Trophoblast cell (in vitro differentiated cells and primary cell): ENCODE measurements around the gene SCEL.

ENCODE experiments used
- DNase-seq, 2 donors: peaks; one replicate each; pipeline ENCODE4 v3.0.0-alpha.2; 2016
- H2AFZ ChIP-seq: 2 replicates; pipeline ENCODE4 v1.6.1; 2013; ENCODE audit warnings: low read length, moderate library complexity, mild to moderate bottlenecking; ENCODE audit not compliant: insufficient read depth, poor library complexity
- H2AK5ac ChIP-seq: 2 replicates; pipeline ENCODE4 v1.6.1; 2013; ENCODE audit warnings: mild to moderate bottlenecking, low read length
- H2BK120ac ChIP-seq: 2 replicates; pipeline ENCODE4 v1.6.1; 2013; ENCODE audit warnings: low read length, mild to moderate bottlenecking, moderate library complexity; ENCODE audit not compliant: insufficient read depth, poor library complexity
- H2BK12ac ChIP-seq: 2 replicates; pipeline ENCODE4 v1.6.1; 2013; ENCODE audit warnings: mild to moderate bottlenecking, low read length, moderate library complexity
- H2BK5ac ChIP-seq: 2 replicates; pipeline ENCODE4 v1.6.1; 2013; ENCODE audit warnings: low read length, low read depth, moderate library complexity, mild to moderate bottlenecking; ENCODE audit not compliant: poor library complexity
- H3K14ac ChIP-seq: 2 replicates; pipeline ENCODE4 v1.6.1; 2013; ENCODE audit warnings: mild to moderate bottlenecking, low read length
- H3K18ac ChIP-seq: 2 replicates; pipeline ENCODE4 v1.6.1; 2013; ENCODE audit warnings: mild to moderate bottlenecking, low read length
- H3K23ac ChIP-seq: 2 replicates; pipeline ENCODE4 v1.6.1; 2013; ENCODE audit warnings: low read length
- H3K27ac ChIP-seq: 2 replicates; pipeline ENCODE4 v1.5.1; 2013; ENCODE audit warnings: low read depth, mild to moderate bottlenecking, inconsistent platforms, low read length, moderate library complexity
- H3K27me3 ChIP-seq: 2 replicates; pipeline ENCODE4 v1.6.1; 2013; ENCODE audit warnings: inconsistent platforms, mild to moderate bottlenecking, low read length, moderate library complexity; ENCODE audit not compliant: insufficient read depth
- H3K36me3 ChIP-seq, 2 experiments: 1 replicate in 1 of 2; 2 replicates in 1 of 2; pipeline ENCODE4 v1.6.1; 2013; ENCODE audit warnings: low read length in 2 of 2, mild to moderate bottlenecking in 2 of 2, moderate library complexity in 1 of 2; ENCODE audit not compliant: insufficient read depth in 2 of 2, control insufficient read depth in 1 of 2
- H3K4ac ChIP-seq: 2 replicates; pipeline ENCODE4 v1.6.1; 2013; ENCODE audit warnings: low read depth, mild to moderate bottlenecking, low read length, moderate library complexity
- H3K4me1 ChIP-seq, 2 experiments: 1 replicate in 1 of 2; 2 replicates in 1 of 2; pipeline ENCODE4 v1.6.1; 2013; ENCODE audit warnings: low read length in 2 of 2, mild to moderate bottlenecking in 2 of 2, moderate library complexity in 1 of 2; ENCODE audit not compliant: insufficient read depth in 2 of 2, control insufficient read depth in 1 of 2
- H3K4me2 ChIP-seq: 2 replicates; pipeline ENCODE4 v1.6.1; 2013; ENCODE audit warnings: inconsistent platforms, mild to moderate bottlenecking, low read length, moderate library complexity
- H3K4me3 ChIP-seq: 2 replicates; pipeline ENCODE4 v1.5.1; 2013; ENCODE audit warnings: mild to moderate bottlenecking, low read depth, low read length, inconsistent platforms
- H3K79me1 ChIP-seq: one replicate; pipeline ENCODE4 v1.6.1; 2013; ENCODE audit warnings: low read length
- H3K79me2 ChIP-seq: 2 replicates; pipeline ENCODE4 v1.6.1; 2013; ENCODE audit warnings: low read length, mild to moderate bottlenecking; ENCODE audit not compliant: control insufficient read depth, insufficient read depth, poor library complexity
- H3K9ac ChIP-seq: 2 replicates; pipeline ENCODE4 v1.6.1; 2013; ENCODE audit warnings: mild to moderate bottlenecking, low read length
- H3K9me3 ChIP-seq: 2 replicates; pipeline ENCODE4 v1.6.1; 2013; ENCODE audit warnings: low read depth, mild to moderate bottlenecking, control low read depth, inconsistent platforms, low read length; ENCODE audit not compliant: insufficient read depth
- H4K12ac ChIP-seq: 2 replicates; pipeline ENCODE4 v1.6.1; 2013; ENCODE audit warnings: low read depth, mild to moderate bottlenecking, low read length, moderate library complexity
- H4K8ac ChIP-seq: 2 replicates; pipeline ENCODE4 v1.6.1; 2013; ENCODE audit warnings: low read depth, mild to moderate bottlenecking, low read length, moderate library complexity
- H4K91ac ChIP-seq: one replicate; pipeline ENCODE4 v1.6.1; 2013; ENCODE audit warnings: low read depth, mild to moderate bottlenecking, low read length, moderate library complexity
- WGBS: extraction: QIAGEN DNeasy Blood & Tissue Kit; methylation state at CpG from one replicate; pipeline ENCODE4 v1.1.7; 2013; ENCODE audit warnings: missing lambda C conversion rate; ENCODE audit not compliant: insufficient read length, insufficient coverage; ENCODE audit errors: extremely low coverage; 5-methylcytosine and 5-hydroxymethylcytosine counted together

SCEL gene

GRCh38 chr13:77521194-77521593 lies 14.3 kb upstream of the SCEL start:
- no peak overlapping the region for H2BK120ac ChIP-seq
- H2AFZ ChIP-seq, result no peak overlapping the region
- no peak overlapping the region for H3K4me2 ChIP-seq
- no peak overlapping the region for H2AK5ac ChIP-seq
- no peak overlapping the region for H3K18ac ChIP-seq
- no peak overlapping the region for H3K23ac ChIP-seq
- H3K4ac ChIP-seq, result no peak overlapping the region
- no peak overlapping the region for H3K4me3 ChIP-seq
- H4K91ac ChIP-seq, result no peak overlapping the region
- no peak overlapping the region for H4K12ac ChIP-seq
- H3K79me2 ChIP-seq, result no peaks in the 10 kb centered on the region
- WGBS, result no CpG with 5 or more reads among the region's 2 CpGs
- DNase-seq, result peak in 1 of 2 donors; percentile 57
- no peak overlapping the region for H4K8ac ChIP-seq
- H3K27ac ChIP-seq, result no peak overlapping the region
- H2BK5ac ChIP-seq, result no peak overlapping the region
- H3K4me1 ChIP-seq, result peaks cover 0 to 3% of the 10 kb centered on the region in 2 experiments
- H3K9me3 ChIP-seq, result no peaks in the 10 kb centered on the region
- no peaks in the 10 kb centered on the region for H3K27me3 ChIP-seq
- H3K14ac ChIP-seq, result no peak overlapping the region
- H3K36me3 ChIP-seq, result no peaks in the 10 kb centered on the region
- no peak overlapping the region for H3K9ac ChIP-seq
- no peaks in the 10 kb centered on the region for H3K79me1 ChIP-seq
- no peak overlapping the region for H2BK12ac ChIP-seq

DNA sequence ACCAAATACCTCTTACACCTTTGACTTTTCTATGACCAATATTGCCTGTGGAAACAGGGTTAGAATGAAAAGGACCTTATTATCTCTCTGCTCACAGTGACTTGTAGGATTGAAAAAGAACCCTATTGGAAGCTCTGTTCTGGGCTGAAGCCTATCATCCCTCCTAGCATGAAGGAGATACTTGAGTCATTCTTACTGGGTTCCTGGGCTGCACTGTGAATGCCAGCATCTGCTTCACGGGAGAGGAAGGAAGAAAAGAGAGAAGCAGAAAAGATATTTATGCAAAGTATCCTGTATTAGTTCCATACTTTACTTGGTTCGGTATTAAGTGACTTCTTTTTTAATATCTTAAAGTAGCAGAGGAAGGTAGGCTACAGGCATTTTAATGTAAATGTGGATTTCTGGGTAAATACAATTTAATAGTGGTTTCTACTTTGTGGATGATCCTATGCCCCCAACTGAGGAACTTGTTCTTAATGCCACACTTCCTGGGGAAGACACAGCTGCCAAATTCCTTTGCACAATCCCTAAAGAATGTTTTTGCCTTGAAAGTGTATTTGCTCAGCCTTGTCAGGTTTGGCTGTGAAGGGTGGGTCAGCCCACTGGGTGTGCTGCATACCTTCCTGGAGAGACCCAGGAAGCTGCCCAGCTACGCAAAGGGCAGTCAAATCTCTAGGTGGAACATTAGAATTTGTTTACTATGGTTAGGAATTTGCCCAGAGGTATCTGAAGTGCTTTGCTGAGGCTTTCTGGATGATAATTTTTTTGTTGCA lies 13.7 kb upstream of the SCEL start:
- Histone ChIP-seq H3K14ac (no peak overlapping the region), H3K79me1 (no peaks in the 10 kb centered on the region), H3K23ac (no peak overlapping the region), H2BK5ac (no peak overlapping the region), H3K9me3 (no peaks in the 10 kb centered on the region), H3K27ac (no peak overlapping the region), H4K91ac (no peak overlapping the region), H3K36me3 (no peaks in the 10 kb centered on the region), H3K4me3 (no peak overlapping the region), H2BK12ac (no peak overlapping the region), H3K18ac (no peak overlapping the region), H4K8ac (no peak overlapping the region), H3K4me1 (peaks cover 0 to 3% of the 10 kb centered on the region in 2 experiments), H3K4ac (no peak overlapping the region), H2BK120ac (no peak overlapping the region), H3K79me2 (no peaks in the 10 kb centered on the region), H3K27me3 (no peaks in the 10 kb centered on the region), H3K4me2 (no peak overlapping the region), H2AK5ac (no peak overlapping the region), H3K9ac (no peak overlapping the region), H4K12ac (no peak overlapping the region), H2AFZ (no peak overlapping the region)
- DNase-seq, result peak; percentile 58 to 81
- WGBS, result no CpG with 5 or more reads among the region's 3 CpGs

DNA sequence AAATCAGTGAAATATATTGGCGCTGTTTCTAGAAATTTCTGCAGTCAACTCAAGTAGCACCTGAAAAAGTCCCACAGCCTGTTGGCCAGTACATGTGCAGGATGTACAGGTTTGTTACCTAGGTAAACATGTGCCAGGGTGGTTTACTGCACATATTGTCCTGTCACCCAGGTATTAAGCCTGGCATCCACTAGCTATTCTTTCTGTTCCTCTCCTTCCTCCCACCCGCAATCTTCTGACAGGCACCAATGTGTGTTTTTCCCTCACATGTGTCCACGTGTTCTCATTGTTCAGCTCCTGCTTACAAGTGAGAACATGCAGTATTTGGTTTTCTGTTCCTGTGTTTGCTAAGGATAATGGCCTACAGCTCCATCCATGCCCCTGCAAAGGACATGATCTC lies 13.1 kb upstream of the SCEL start:
- Histone ChIP-seq H3K4me3 (no peak overlapping the region), H3K4me2 (no peak overlapping the region), H3K36me3 (no peaks in the 10 kb centered on the region), H3K4me1 (peaks cover 0 to 3% of the 10 kb centered on the region in 2 experiments), H4K91ac (no peak overlapping the region), H2BK120ac (no peak overlapping the region), H2BK12ac (no peak overlapping the region), H4K12ac (no peak overlapping the region), H3K18ac (no peak overlapping the region), H3K23ac (peak overlapping the region; percentile 33), H3K4ac (no peak overlapping the region), H3K9ac (peak overlapping the region; percentile 15), H3K27ac (no peak overlapping the region), H4K8ac (no peak overlapping the region), H2BK5ac (no peak overlapping the region), H3K9me3 (no peaks in the 10 kb centered on the region), H2AK5ac (no peak overlapping the region), H3K27me3 (no peaks in the 10 kb centered on the region), H3K79me1 (no peaks in the 10 kb centered on the region), H3K79me2 (no peaks in the 10 kb centered on the region), H2AFZ (no peak overlapping the region), H3K14ac (no peak overlapping the region)
- DNase-seq, result no peak
- WGBS, result no CpG with 5 or more reads among the region's 3 CpGs

- Histone ChIP-seq H4K91ac (no peak overlapping the region), H2BK120ac (no peak overlapping the region), H2BK5ac (no peak overlapping the region), H3K9ac (no peak overlapping the region), H3K79me1 (no peaks in the 10 kb centered on the region), H3K23ac (no peak overlapping the region), H3K79me2 (no peaks in the 10 kb centered on the region), H3K27me3 (no peaks in the 10 kb centered on the region), H3K4me2 (no peak overlapping the region), H3K4ac (no peak overlapping the region), H2AFZ (no peak overlapping the region), H2BK12ac (no peak overlapping the region), H3K14ac (no peak overlapping the region), H3K27ac (no peak overlapping the region), H3K4me3 (no peak overlapping the region), H3K9me3 (no peaks in the 10 kb centered on the region), H2AK5ac (no peak overlapping the region), H3K36me3 (no peaks in the 10 kb centered on the region), H4K8ac (no peak overlapping the region), H3K18ac (no peak overlapping the region), H3K4me1 (peaks cover 0 to 3% of the 10 kb centered on the region in 2 experiments), H4K12ac (no peak overlapping the region)
- DNase-seq, result no peak
- WGBS, result no CpG with 5 or more reads among the region's 4 CpGs
These were observed 12.1 kb upstream of the SCEL start for GRCh38 chr13:77523386-77523785.
